GM12801 (cell line): ENCODE results near the gene ERBB2.

Source experiments
- CTCF ChIP-seq: IDR thresholded peaks from one replicate; pipeline ENCODE4 v1.5.1; 2011; ENCODE audit warnings: control low read depth; ENCODE audit not compliant: insufficient read length; ENCODE audit errors: extremely low read depth

Gene ERBB2

GRCh38 chr17:39667262-39667944, 32.5 kb upstream of the ERBB2 start:
- TF ChIP-seq CTCF = no peak

- no peak for TF ChIP-seq CTCF
These were observed 31.6 kb upstream of the ERBB2 start, which contains the start of gene PNMT for GRCh38 chr17:39667945-39668924. PNMT (plus strand) TSS chr17:39668453; CDS start chr17:39668476, 23 bp downstream.

GRCh38 chr17:39669897-39670735, 29.7 kb upstream of the ERBB2 start:
- TF ChIP-seq CTCF = no peak

- TF ChIP-seq CTCF = no peak
These were observed 29.1 kb upstream of the ERBB2 start for GRCh38 chr17:39670746-39671145.

GRCh38 chr17:39671651-39672521, 28.0 kb upstream of the ERBB2 start:
- no peak for TF ChIP-seq CTCF

- TF ChIP-seq CTCF = no peak
These were observed 27.1 kb upstream of the ERBB2 start for GRCh38 chr17:39672522-39673334.
